HCT116 (cell line): ENCODE data around the gene STK17A. TPM values are rescaled to one million over a fixed set of nuclear protein-coding genes. Genes with fewer than 3 reads are reported as not detected.

Source experiments
- ATAC-seq: fragments of 200-7000 bp; cut with Tn5 transposase; 2 replicates; pipeline ENCODE4 v1.9.1; 2020; ENCODE audit warnings: mild to moderate bottlenecking, moderate library complexity
- BruUV-seq: library from RNA; stranded (reverse); fragments of 400-500 nt; replicated peaks from 2 replicates; lab custom pipeline; 2021; lab: Mats Ljungman, UMichigan
- CTCF ChIA-PET: fragments of 300-600 bp; sonication (Branson Sonifier 250); formaldehyde crosslinking; loops from one replicate; lab custom pipeline; 2021; ENCODE audit warnings: antibody characterized with exemption; lab: Charles Lee
- POLR2A ChIA-PET: fragments of 300-600, 350-600 bp; sonication (Branson Sonifier 250); formaldehyde crosslinking; loops from one replicate; lab custom pipeline; 2021; ENCODE audit warnings: antibody characterized with exemption; lab: Charles Lee
- RAD21 ChIA-PET, 2 experiments: fragments of 300-600 bp; sonication (Branson Sonifier 250); formaldehyde crosslinking; loops; one replicate each; lab custom pipeline; 2023; ENCODE audit warnings: low total read pairs in 2 of 2; ENCODE audit not compliant: uncharacterized antibody in 2 of 2, unreplicated experiment in 2 of 2, low non-redundant PET in 1 of 2; lab: Charles Lee
- DNase-seq: peaks from one replicate; pipeline ENCODE4 v3.0.0-alpha.2; 2010; ENCODE audit warnings: low read depth, low spot score
- H2AFZ ChIP-seq: fragments of 200-600 bp; shearing (Covaris generic), sonication (generic); 2 replicates; pipeline ENCODE4 v1.6.1; 2017; ENCODE audit warnings: low read depth, mixed run types, mixed read lengths, antibody characterized with exemption, low read length; ENCODE audit not compliant: poor library complexity, severe bottlenecking
- H3K27ac ChIP-seq: 2 replicates; pipeline ENCODE4 v1.5.1; 2012; ENCODE audit warnings: low read depth, low read length
- H3K27me3 ChIP-seq: fragments of 200-600 bp; sonication (generic); 2 replicates; pipeline ENCODE4 v1.6.1; 2016; ENCODE audit warnings: mixed run types, low read length, mixed read lengths; ENCODE audit not compliant: insufficient read depth
- H3K36me3 ChIP-seq, 2 experiments: fragments of 200-500 bp in 1 of 2; fragments of 200-600 bp in 1 of 2; sonication (Bioruptor generic) in 1 of 2; sonication (generic) in 1 of 2; 2 replicates each; pipeline versions ENCODE4 v1.5.1 to v1.6.1; 2014 to 2016; ENCODE audit warnings: low read length in 2 of 2, inconsistent platforms in 1 of 2, mixed read lengths in 1 of 2, mixed run types in 1 of 2; ENCODE audit not compliant: insufficient read depth in 2 of 2, control insufficient read depth in 1 of 2
- H3K4me1 ChIP-seq, 2 experiments: fragments of 200-600 bp in 1 of 2; sonication (generic) in 1 of 2; 2 replicates each; pipeline versions ENCODE4 v1.5.1 to v1.6.1; 2012 to 2017; ENCODE audit warnings: low read length in 2 of 2, inconsistent platforms in 1 of 2, mild to moderate bottlenecking in 1 of 2, mixed read lengths in 1 of 2, mixed run types in 1 of 2, moderate library complexity in 1 of 2; ENCODE audit not compliant: insufficient read depth in 2 of 2, control insufficient read depth in 1 of 2
- H3K4me2 ChIP-seq: fragments of 200-600 bp; sonication (generic); 2 replicates; pipeline ENCODE4 v1.6.1; 2017; ENCODE audit warnings: mixed run types, low read length, mixed read lengths
- H3K4me3 ChIP-seq, 2 experiments: fragments of 200-600 bp in 1 of 2; sonication (generic) in 1 of 2; replicated peaks in 1 of 2; 2 replicates each; pipeline ENCODE4 v1.5.1; 2011 to 2016; ENCODE audit warnings: low read length in 2 of 2, control low read depth in 1 of 2, low read depth in 1 of 2, mild to moderate bottlenecking in 1 of 2, mixed read lengths in 1 of 2, mixed run types in 1 of 2
- H3K79me2 ChIP-seq: fragments of 200-600 bp; sonication (generic); 2 replicates; pipeline ENCODE4 v1.6.1; 2017; ENCODE audit warnings: mild to moderate bottlenecking, mixed run types, low read length, moderate library complexity, mixed read lengths; ENCODE audit not compliant: insufficient read depth
- H3K9ac ChIP-seq: fragments of 200-600 bp; sonication (generic); 2 replicates; pipeline ENCODE4 v1.6.1; 2016; ENCODE audit warnings: low read length, mixed read lengths
- H3K9me2 ChIP-seq: fragments of 200-600 bp; sonication (generic), shearing (Covaris generic); 2 replicates; pipeline ENCODE4 v1.6.1; 2017; ENCODE audit warnings: mixed run types, mild to moderate bottlenecking, moderate library complexity; ENCODE audit not compliant: insufficient read depth
- H3K9me3 ChIP-seq, 2 experiments: fragments of 200-500 bp in 1 of 2; fragments of 200-600 bp in 1 of 2; sonication (Bioruptor generic) in 1 of 2; sonication (generic) in 1 of 2; 2 replicates each; pipeline ENCODE4 v1.6.1; 2014 to 2017; ENCODE audit warnings: low read length in 2 of 2, mixed read lengths in 2 of 2, inconsistent platforms in 1 of 2, low read depth in 1 of 2, mild to moderate bottlenecking in 1 of 2, mixed run types in 1 of 2, moderate library complexity in 1 of 2; ENCODE audit not compliant: control insufficient read depth in 1 of 2, insufficient read depth in 1 of 2
- H4K20me1 ChIP-seq: fragments of 200-600 bp; sonication (generic), shearing (Covaris generic); 2 replicates; pipeline ENCODE4 v1.6.1; 2017; ENCODE audit warnings: mixed run types, mild to moderate bottlenecking, moderate library complexity; ENCODE audit not compliant: insufficient read depth
- CBX3 ChIP-seq: IDR thresholded peaks from 2 replicates; pipeline ENCODE4 v1.6.1; 2012; ENCODE audit warnings: low read depth
- ELF1 ChIP-seq: IDR thresholded peaks from 2 replicates; pipeline ENCODE4 v1.6.1; 2012; ENCODE audit warnings: low read depth, borderline replicate concordance
- EZH2 ChIP-seq: fragments of 200-600 bp; sonication (generic); IDR thresholded peaks from 2 replicates; pipeline ENCODE4 v1.6.1; 2017; ENCODE audit warnings: antibody characterized with exemption, mixed run types
- EZH2phosphoT487 ChIP-seq: fragments of 200-600 bp; IDR thresholded peaks from 2 replicates; pipeline ENCODE4 v1.6.1; 2018; ENCODE audit warnings: antibody characterized with exemption, borderline replicate concordance
- FOSL1 ChIP-seq: IDR thresholded peaks from 2 replicates; pipeline ENCODE4 v1.6.1; 2012; ENCODE audit warnings: low read depth
- JUND ChIP-seq: IDR thresholded peaks from 2 replicates; pipeline ENCODE4 v1.6.1; 2012
- POLR2A ChIP-seq: IDR thresholded peaks from 2 replicates; pipeline ENCODE4 v1.7.0; 2011; ENCODE audit warnings: borderline replicate concordance; ENCODE audit not compliant: insufficient read depth, insufficient read length; ENCODE audit errors: extremely low read depth
- REST ChIP-seq: IDR thresholded peaks from 2 replicates; pipeline ENCODE4 v1.6.1; 2012; ENCODE audit warnings: low read depth
- SIN3A ChIP-seq: IDR thresholded peaks from 2 replicates; pipeline ENCODE4 v1.6.1; 2012; ENCODE audit warnings: low read depth
- YY1 ChIP-seq: IDR thresholded peaks from 2 replicates; pipeline ENCODE4 v1.6.1; 2011; ENCODE audit warnings: low read length, low read depth, moderate library complexity, mild to moderate bottlenecking; ENCODE audit not compliant: insufficient replicate concordance; ENCODE audit errors: extremely low read depth
- ZBTB33 ChIP-seq: IDR thresholded peaks from 2 replicates; pipeline ENCODE4 v1.6.1; 2011; ENCODE audit warnings: mild to moderate bottlenecking, low read length, moderate library complexity; ENCODE audit not compliant: insufficient replicate concordance; ENCODE audit errors: extremely low read depth
- intact Hi-C: fragments of 100-400 bp; cut with micrococcal nuclease; formaldehyde crosslinking; loops from 2 replicates; pipeline ENCODE4 v1.10.0; 2022
- total RNA-seq: library from RNA; stranded (reverse); gene quantifications from one replicate; pipeline ENCODE4 v1.2.1, GENCODE V29; 2021; ENCODE audit not compliant: unreplicated experiment

The STK17A gene
- total RNA-seq, 1 experiment from 2014 or later: 14.8 TPM

- no peak for DNase-seq
- Histone ChIP-seq H3K4me1 (peaks cover 11 to 33% of the 10 kb centered on the region in 2 experiments), H3K79me2 (peaks cover 87% of the 10 kb centered on the region), H3K4me3 (no peak overlapping the region), H3K27ac (no peak overlapping the region), H3K36me3 (no peaks in the 10 kb centered on the region), H3K27me3 (no peaks in the 10 kb centered on the region), H3K9me2 (no peaks in the 10 kb centered on the region), H3K9me3 (no peaks in the 10 kb centered on the region), H2AFZ (no peak overlapping the region), H3K9ac (no peak overlapping the region), H3K4me2 (no peak overlapping the region), H4K20me1 (peaks cover 5% of the 10 kb centered on the region; the same call in 1 of the 2 replicates)
- RAD21 ChIA-PET: no interaction called here
- no peak for ATAC-seq
- POLR2A ChIA-PET: no interaction called here
- intact Hi-C loops: no loop called here
- CTCF ChIA-PET: interaction anchor here (1.3 kb wide), 1 partner anchor 9 kb away, joined by 11 read pairs; the partner anchor contains the start of gene STK17A
- no peak for TF ChIP-seq ZBTB33
- no peak for TF ChIP-seq POLR2A
- TF ChIP-seq ELF1: no peak
- TF ChIP-seq JUND: no peak
- no peak for TF ChIP-seq FOSL1
- no TSS peak for BruUV-seq
Measured at GRCh38 chr7:43591558-43592180, 8.8 kb downstream of the STK17A start.

- peaks cover 80% of the 10 kb centered on the region for H3K79me2 ChIP-seq
- peaks cover 5% of the 10 kb centered on the region; the same call in 1 of the 2 replicates for H4K20me1 ChIP-seq
- intact Hi-C loops: no loop called here
- POLR2A ChIA-PET: interaction anchor here (0.9 kb wide), 1 partner anchor 10 kb away, joined by 3 read pairs; the partner anchor contains the start of gene STK17A
- no peak overlapping the region for H2AFZ ChIP-seq
- RAD21 ChIA-PET: no interaction called here
- no peak for DNase-seq
- no TSS peak for BruUV-seq
- H3K9ac ChIP-seq: no peak overlapping the region
- CTCF ChIA-PET: interaction anchor here (0.6 to 1.0 kb wide), 2 partner anchors 9 to 10 kb away, joined by 3 read pairs; partner anchors contain the start of gene STK17A
- no peak overlapping the region for H3K4me2 ChIP-seq
- no peaks in the 10 kb centered on the region for H3K9me3 ChIP-seq
- H3K36me3 ChIP-seq: 0 out of 4 replicates have a peak, but pooled peaks cover 0 to 3% of the 10 kb centered on the region in 2 experiments
- no peaks in the 10 kb centered on the region for H3K27me3 ChIP-seq
- peaks cover 16 to 37% of the 10 kb centered on the region in 2 experiments for H3K4me1 ChIP-seq
- H3K4me3 ChIP-seq: no peak overlapping the region
- ATAC-seq: no peak
- TF ChIP-seq REST (no peak), EZH2 (no peak), JUND (no peak), YY1 (no peak), SIN3A (no peak), CBX3 (no peak), EZH2phosphoT487 (no peak)
- H3K9me2 ChIP-seq: no peaks in the 10 kb centered on the region
- no peak overlapping the region for H3K27ac ChIP-seq
Measured at GRCh38 chr7:43592326-43592725, 9.4 kb downstream of the STK17A start.
